Tibial nerve (tissue), 3 donors: ENCODE measurements around the gene SCRN1.

ENCODE experiments used
- POLR2A ChIP-seq, 2 donors: fragments of 450-650 bp; IDR thresholded peaks; one replicate each; pipeline ENCODE4 v1.6.1; 2017; ENCODE audit warnings: antibody characterized with exemption in 2 of 2, mild to moderate bottlenecking in 2 of 2, moderate library complexity in 2 of 2
- TF ChIP-seq, protein P1 (sequence below), 5 experiments: fragments of 200-600 bp in 3 of 5; fragments of 450-650 bp in 2 of 5; sonication (generic) in 3 of 5; IDR thresholded peaks; one replicate each; pipeline ENCODE4 v1.5.1; 2016 to 2019; ENCODE audit warnings: antibody characterized with exemption in 5 of 5, mild to moderate bottlenecking in 3 of 5, moderate library complexity in 2 of 5

DNA sequence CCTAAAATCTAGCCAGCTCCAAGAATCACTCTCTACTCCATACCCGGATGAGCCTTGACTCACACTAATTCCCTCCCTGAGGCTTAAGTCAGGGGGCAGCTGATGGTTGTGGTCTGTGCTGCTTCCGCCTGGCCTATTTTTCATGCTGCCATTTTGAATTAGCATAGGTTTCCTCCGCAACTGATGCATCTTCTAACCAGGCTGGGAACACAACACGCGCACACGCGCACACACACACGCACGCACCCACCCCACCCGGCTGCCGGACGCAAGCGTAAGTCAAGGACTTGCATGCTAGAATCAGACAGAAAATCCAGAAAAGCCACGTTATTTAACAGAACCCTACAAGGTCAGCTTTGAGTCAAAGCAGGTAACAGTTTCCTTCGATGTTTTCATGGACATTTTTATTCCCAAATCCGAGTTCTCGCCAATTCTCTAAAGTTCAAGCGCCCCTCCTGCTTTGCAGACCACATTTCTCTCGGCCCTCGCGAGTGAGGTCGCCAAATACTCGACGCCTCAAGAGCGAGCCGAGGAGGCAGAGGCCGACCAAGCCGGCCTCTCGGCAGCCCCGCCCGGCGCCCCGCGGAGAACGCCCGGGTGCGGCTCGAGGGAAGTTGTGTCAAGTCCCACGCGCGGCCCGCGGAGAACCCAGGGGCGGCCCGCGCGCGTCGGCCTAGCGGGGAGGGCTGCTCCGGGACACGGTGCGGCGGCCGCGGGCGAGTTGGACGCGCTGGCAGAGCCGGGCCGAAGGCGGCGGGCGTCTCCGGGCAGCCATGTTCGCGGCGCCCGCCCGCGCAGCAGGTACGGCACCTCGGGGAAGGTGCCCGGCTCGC is 961 bp downstream of the SCRN1 start:
- no peak for TF ChIP-seq POLR2A (IDR thresholded peaks at IDR 0.05)
- TF ChIP-seq, protein P1, sequence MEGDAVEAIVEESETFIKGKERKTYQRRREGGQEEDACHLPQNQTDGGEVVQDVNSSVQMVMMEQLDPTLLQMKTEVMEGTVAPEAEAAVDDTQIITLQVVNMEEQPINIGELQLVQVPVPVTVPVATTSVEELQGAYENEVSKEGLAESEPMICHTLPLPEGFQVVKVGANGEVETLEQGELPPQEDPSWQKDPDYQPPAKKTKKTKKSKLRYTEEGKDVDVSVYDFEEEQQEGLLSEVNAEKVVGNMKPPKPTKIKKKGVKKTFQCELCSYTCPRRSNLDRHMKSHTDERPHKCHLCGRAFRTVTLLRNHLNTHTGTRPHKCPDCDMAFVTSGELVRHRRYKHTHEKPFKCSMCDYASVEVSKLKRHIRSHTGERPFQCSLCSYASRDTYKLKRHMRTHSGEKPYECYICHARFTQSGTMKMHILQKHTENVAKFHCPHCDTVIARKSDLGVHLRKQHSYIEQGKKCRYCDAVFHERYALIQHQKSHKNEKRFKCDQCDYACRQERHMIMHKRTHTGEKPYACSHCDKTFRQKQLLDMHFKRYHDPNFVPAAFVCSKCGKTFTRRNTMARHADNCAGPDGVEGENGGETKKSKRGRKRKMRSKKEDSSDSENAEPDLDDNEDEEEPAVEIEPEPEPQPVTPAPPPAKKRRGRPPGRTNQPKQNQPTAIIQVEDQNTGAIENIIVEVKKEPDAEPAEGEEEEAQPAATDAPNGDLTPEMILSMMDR (IDR thresholded peaks at IDR 0.05) = no peak
